SK-N-SH treated with all-trans-retinoic acid at 6 μM for 48 hours (cell line): Measurements from ENCODE around the gene RIPK4.
"Not testable (repeated sequence)": the region's sequence is repeated elsewhere in the genome, so short reads cannot be mapped to it uniquely, and the experiment has no call there.

Experiments used
- ARNTL ChIP-seq: fragments of 450-650 bp; formaldehyde crosslinking; IDR thresholded peaks from 2 replicates; pipeline ENCODE4 v1.5.0; 2020; ENCODE audit warnings: low read depth, mild to moderate bottlenecking, moderate library complexity, borderline replicate concordance
- CREB5 ChIP-seq: fragments of 250-450 bp; sonication (Bioruptor Pico); IDR thresholded peaks from 2 replicates; pipeline ENCODE4 v1.5.1; 2020; ENCODE audit warnings: low read depth, mild to moderate bottlenecking, moderate library complexity
- CSDC2 ChIP-seq: fragments of 250-450 bp; sonication (Bioruptor Pico); IDR thresholded peaks from 2 replicates; pipeline ENCODE4 v1.5.0; 2020; ENCODE audit warnings: mild to moderate bottlenecking, moderate library complexity
- ESRRG ChIP-seq: fragments of 250-450 bp; sonication (Bioruptor Pico); IDR thresholded peaks from 2 replicates; pipeline ENCODE4 v1.6.1; 2021; ENCODE audit warnings: mild to moderate bottlenecking
- PATZ1 ChIP-seq: fragments of 250-450 bp; sonication (Bioruptor Pico); IDR thresholded peaks from 2 replicates; pipeline ENCODE4 v1.8.0; 2020; ENCODE audit warnings: mild to moderate bottlenecking, moderate library complexity, borderline replicate concordance
- PPARA ChIP-seq: fragments of 250-450 bp; sonication (Bioruptor Pico); IDR thresholded peaks from 2 replicates; pipeline ENCODE4 v1.5.0; 2020; ENCODE audit warnings: mild to moderate bottlenecking, borderline replicate concordance
- RARB ChIP-seq: fragments of 250-450 bp; sonication (Bioruptor Pico); IDR thresholded peaks from 2 replicates; pipeline ENCODE4 v1.8.0; 2021; ENCODE audit warnings: mild to moderate bottlenecking, moderate library complexity
- ZC3H10 ChIP-seq: fragments of 250-450 bp; sonication (Bioruptor Pico); IDR thresholded peaks from 2 replicates; pipeline ENCODE4 v1.5.1; 2021; ENCODE audit warnings: mild to moderate bottlenecking, moderate library complexity
- ZFP3 ChIP-seq: fragments of 250-450 bp; sonication (Bioruptor Pico); IDR thresholded peaks from 2 replicates; pipeline ENCODE4 v1.5.0; 2020; ENCODE audit warnings: mild to moderate bottlenecking, moderate library complexity
- ZFP30 ChIP-seq: fragments of 450-650 bp; formaldehyde crosslinking; IDR thresholded peaks from 2 replicates; pipeline ENCODE4 v1.5.0; 2022; ENCODE audit warnings: mild to moderate bottlenecking, moderate library complexity
- ZNF565 ChIP-seq: fragments of 450-650 bp; formaldehyde crosslinking; conservative IDR thresholded peaks from 2 replicates; pipeline ENCODE4 v1.5.0; 2020; ENCODE audit warnings: low read depth, mild to moderate bottlenecking, moderate library complexity
- ZNF70 ChIP-seq: fragments of 450-650 bp; formaldehyde crosslinking; IDR thresholded peaks from 2 replicates; pipeline ENCODE4 v1.5.0; 2020; ENCODE audit warnings: mild to moderate bottlenecking, moderate library complexity
- ZNF8 ChIP-seq: fragments of 450-650 bp; formaldehyde crosslinking; IDR thresholded peaks from 2 replicates; pipeline ENCODE4 v1.5.0; 2020; ENCODE audit warnings: mild to moderate bottlenecking, moderate library complexity
- TF ChIP-seq, protein P1 (sequence below): fragments of 250-450 bp; sonication (Bioruptor Pico); IDR thresholded peaks from 2 replicates; pipeline ENCODE4 v1.8.0; 2021; ENCODE audit warnings: low read depth, mild to moderate bottlenecking, moderate library complexity, borderline replicate concordance

- TF ChIP-seq, protein P1, sequence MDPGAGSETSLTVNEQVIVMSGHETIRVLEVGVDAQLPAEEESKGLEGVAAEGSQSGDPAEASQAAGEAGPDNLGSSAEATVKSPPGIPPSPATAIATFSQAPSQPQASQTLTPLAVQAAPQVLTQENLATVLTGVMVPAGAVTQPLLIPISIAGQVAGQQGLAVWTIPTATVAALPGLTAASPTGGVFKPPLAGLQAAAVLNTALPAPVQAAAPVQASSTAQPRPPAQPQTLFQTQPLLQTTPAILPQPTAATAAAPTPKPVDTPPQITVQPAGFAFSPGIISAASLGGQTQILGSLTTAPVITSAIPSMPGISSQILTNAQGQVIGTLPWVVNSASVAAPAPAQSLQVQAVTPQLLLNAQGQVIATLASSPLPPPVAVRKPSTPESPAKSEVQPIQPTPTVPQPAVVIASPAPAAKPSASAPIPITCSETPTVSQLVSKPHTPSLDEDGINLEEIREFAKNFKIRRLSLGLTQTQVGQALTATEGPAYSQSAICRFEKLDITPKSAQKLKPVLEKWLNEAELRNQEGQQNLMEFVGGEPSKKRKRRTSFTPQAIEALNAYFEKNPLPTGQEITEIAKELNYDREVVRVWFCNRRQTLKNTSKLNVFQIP = not testable (repeated sequence)
- TF ChIP-seq CREB5; ZNF8 (CRISPR knock-in tag); ZFP3 (CRISPR knock-in tag); PATZ1 (CRISPR knock-in tag); CSDC2 (CRISPR knock-in tag); ZC3H10 (CRISPR knock-in tag); ZFP30 (CRISPR knock-in tag); ARNTL (CRISPR knock-in tag); ESRRG (CRISPR knock-in tag); RARB (CRISPR knock-in tag); ZNF565 (CRISPR knock-in tag); PPARA (CRISPR knock-in tag); ZNF70 (CRISPR knock-in tag): not testable (repeated sequence)
Measured at GRCh38 chr21:41714299-41714865, 52.5 kb downstream of the RIPK4 start.
